DND-41 (cell line): ENCODE data around the gene STX12.

Experiments
- EZH2 ChIP-seq: IDR thresholded peaks from 3 replicates; pipeline ENCODE4 v1.6.1; 2012; ENCODE audit warnings: borderline replicate concordance, low read depth, mild to moderate bottlenecking, moderate library complexity, low read length, inconsistent platforms; ENCODE audit not compliant: severe bottlenecking
- TF ChIP-seq, protein P1 (sequence below): IDR thresholded peaks from 2 replicates; pipeline ENCODE4 v1.5.1; 2012; ENCODE audit warnings: borderline replicate concordance, low read length, moderate library complexity, mild to moderate bottlenecking; ENCODE audit not compliant: poor library complexity, severe bottlenecking; ENCODE audit errors: extremely low read depth

DNA sequence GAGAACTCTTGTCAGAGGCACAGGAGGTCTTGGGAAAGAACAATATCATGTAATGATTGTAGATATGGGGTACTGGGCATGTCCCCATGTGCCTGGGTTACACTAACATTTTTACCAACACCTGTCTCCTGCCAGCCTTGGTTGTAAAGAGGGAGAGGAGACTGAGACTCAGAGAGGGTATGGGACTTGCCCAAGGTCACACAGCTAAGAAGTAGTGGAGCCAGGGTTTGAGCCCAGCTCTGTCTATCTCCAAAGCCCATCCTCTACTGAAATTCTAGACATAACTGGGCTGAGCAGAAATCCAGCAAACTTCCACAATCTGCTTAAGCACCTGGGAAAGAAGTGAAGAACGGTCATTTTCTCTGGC lies 96.7 kb downstream of the STX12 start:
- TF ChIP-seq, protein P1, sequence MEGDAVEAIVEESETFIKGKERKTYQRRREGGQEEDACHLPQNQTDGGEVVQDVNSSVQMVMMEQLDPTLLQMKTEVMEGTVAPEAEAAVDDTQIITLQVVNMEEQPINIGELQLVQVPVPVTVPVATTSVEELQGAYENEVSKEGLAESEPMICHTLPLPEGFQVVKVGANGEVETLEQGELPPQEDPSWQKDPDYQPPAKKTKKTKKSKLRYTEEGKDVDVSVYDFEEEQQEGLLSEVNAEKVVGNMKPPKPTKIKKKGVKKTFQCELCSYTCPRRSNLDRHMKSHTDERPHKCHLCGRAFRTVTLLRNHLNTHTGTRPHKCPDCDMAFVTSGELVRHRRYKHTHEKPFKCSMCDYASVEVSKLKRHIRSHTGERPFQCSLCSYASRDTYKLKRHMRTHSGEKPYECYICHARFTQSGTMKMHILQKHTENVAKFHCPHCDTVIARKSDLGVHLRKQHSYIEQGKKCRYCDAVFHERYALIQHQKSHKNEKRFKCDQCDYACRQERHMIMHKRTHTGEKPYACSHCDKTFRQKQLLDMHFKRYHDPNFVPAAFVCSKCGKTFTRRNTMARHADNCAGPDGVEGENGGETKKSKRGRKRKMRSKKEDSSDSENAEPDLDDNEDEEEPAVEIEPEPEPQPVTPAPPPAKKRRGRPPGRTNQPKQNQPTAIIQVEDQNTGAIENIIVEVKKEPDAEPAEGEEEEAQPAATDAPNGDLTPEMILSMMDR, result no peak
- no peak for TF ChIP-seq EZH2
